ENCODE data around the gene RDH12.
"Not testable (repeated sequence)": the region's sequence is repeated elsewhere in the genome, so short reads cannot be mapped to it uniquely, and the experiment has no call there.

Gene RDH12

GRCh38 chr14:67704484-67705089 lies 2.9 kb downstream of the RDH12 start:
- H3K79me2 ChIP-seq (ENCODE audit: control insufficient read depth, insufficient read depth, low read length) = no peaks in the 10 kb centered on the region
- no peak overlapping the region for H3K18ac ChIP-seq (ENCODE audit: low read length)
- H2BK15ac ChIP-seq (replicated peaks; ENCODE audit: low read depth) = no peak overlapping the region
- no peaks in the 10 kb centered on the region for H3K4me1 ChIP-seq (ENCODE audit: control insufficient read depth, low read depth, low read length)
- no peak overlapping the region for H3K27ac ChIP-seq (ENCODE audit: low read depth, low read length)
- no peak overlapping the region for H3K4me3 ChIP-seq (ENCODE audit: low read length)
- DNase-seq = peak; percentile 77
- WGBS (ENCODE audit: extremely low coverage, insufficient coverage, low lambda C conversion rate) = no CpG with 5 or more reads among the region's 3 CpGs
- no peak overlapping the region for H2BK5ac ChIP-seq (ENCODE audit: low read length)
- H3K9ac ChIP-seq (ENCODE audit: low read length) = no peak overlapping the region
- no peak overlapping the region for H3K56ac ChIP-seq (ENCODE audit: low read length)
- no peak overlapping the region for H2AK5ac ChIP-seq (ENCODE audit: low read length)
- H3K4ac ChIP-seq (ENCODE audit: low read depth, low read length) = no peak overlapping the region
- H3K36me3 ChIP-seq (ENCODE audit: control insufficient read depth, insufficient read depth, low read length) = no peaks in the 10 kb centered on the region
- no peak overlapping the region for H2BK120ac ChIP-seq (ENCODE audit: low read depth, low read length)
- no peak overlapping the region for H4K8ac ChIP-seq (ENCODE audit: low read depth, low read length)
- no peak overlapping the region for H4K5ac ChIP-seq (ENCODE audit: low read length)
- no peak overlapping the region for H3K4me2 ChIP-seq (ENCODE audit: low read length)
- no peak overlapping the region for H3K23ac ChIP-seq (ENCODE audit: low read length)
- H3K79me1 ChIP-seq (ENCODE audit: low read length) = no peaks in the 10 kb centered on the region
- no peaks in the 10 kb centered on the region for H3K27me3 ChIP-seq (ENCODE audit: insufficient read depth, low read length, poor library complexity)

GRCh38 chr14:67705211-67705610 lies 3.5 kb downstream of the RDH12 start:
- Histone ChIP-seq H3K4me1 (ENCODE audit: control insufficient read depth, low read depth, low read length) (no peaks in the 10 kb centered on the region), H3K18ac (ENCODE audit: low read length) (no peak overlapping the region), H2BK15ac (replicated peaks; ENCODE audit: low read depth) (no peak overlapping the region), H3K4me2 (ENCODE audit: low read length) (no peak overlapping the region), H4K5ac (ENCODE audit: low read length) (no peak overlapping the region), H3K27ac (ENCODE audit: low read depth, low read length) (no peak overlapping the region), H2BK120ac (ENCODE audit: low read depth, low read length) (no peak overlapping the region), H3K23ac (ENCODE audit: low read length) (no peak overlapping the region), H3K56ac (ENCODE audit: low read length) (no peak overlapping the region), H3K79me2 (ENCODE audit: control insufficient read depth, insufficient read depth, low read length) (no peaks in the 10 kb centered on the region), H4K8ac (ENCODE audit: low read depth, low read length) (no peak overlapping the region), H3K79me1 (ENCODE audit: low read length) (no peaks in the 10 kb centered on the region), H2AK5ac (ENCODE audit: low read length) (no peak overlapping the region), H3K9ac (ENCODE audit: low read length) (no peak overlapping the region), H3K27me3 (ENCODE audit: insufficient read depth, low read length, poor library complexity) (no peaks in the 10 kb centered on the region), H3K4me3 (ENCODE audit: low read length) (no peak overlapping the region), H3K36me3 (ENCODE audit: control insufficient read depth, insufficient read depth, low read length) (no peaks in the 10 kb centered on the region), H2BK5ac (ENCODE audit: low read length) (no peak overlapping the region), H3K4ac (ENCODE audit: low read depth, low read length) (no peak overlapping the region)
- no peak for DNase-seq
- WGBS (ENCODE audit: extremely low coverage, insufficient coverage, low lambda C conversion rate) = no CpG with 5 or more reads among the region's 3 CpGs

DNA sequence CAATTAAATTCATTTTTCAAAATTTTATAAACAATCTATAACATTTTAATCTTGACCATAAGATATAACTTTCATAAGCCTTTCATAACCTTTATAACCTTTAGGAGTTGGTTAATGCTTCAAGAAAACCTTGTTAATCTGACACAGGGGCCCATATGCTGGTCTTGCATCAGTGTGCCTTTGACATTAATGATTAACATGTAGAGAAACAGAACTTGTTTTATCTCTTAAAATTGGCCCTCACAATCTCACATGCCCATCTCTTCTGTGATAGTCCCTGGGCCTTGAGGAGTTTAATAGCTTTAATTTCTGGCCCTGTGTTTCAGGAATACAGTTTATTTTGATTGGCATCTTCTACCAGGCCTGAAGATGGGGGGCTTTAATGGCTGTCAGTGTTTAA lies 7.7 kb downstream of the RDH12 start:
- not testable (repeated sequence) for H3K27ac ChIP-seq (ENCODE audit: low read depth, low read length); H3K56ac ChIP-seq (ENCODE audit: low read length); H3K4me1 ChIP-seq (ENCODE audit: control insufficient read depth, low read depth, low read length); H3K18ac ChIP-seq (ENCODE audit: low read length); H3K79me2 ChIP-seq (ENCODE audit: control insufficient read depth, insufficient read depth, low read length); H3K4ac ChIP-seq (ENCODE audit: low read depth, low read length); H3K4me2 ChIP-seq (ENCODE audit: low read length); H4K5ac ChIP-seq (ENCODE audit: low read length); H2AK5ac ChIP-seq (ENCODE audit: low read length); H2BK5ac ChIP-seq (ENCODE audit: low read length); H2BK120ac ChIP-seq (ENCODE audit: low read depth, low read length); H4K8ac ChIP-seq (ENCODE audit: low read depth, low read length); H3K9ac ChIP-seq (ENCODE audit: low read length); H3K23ac ChIP-seq (ENCODE audit: low read length); H3K36me3 ChIP-seq (ENCODE audit: control insufficient read depth, insufficient read depth, low read length); DNase-seq; H3K27me3 ChIP-seq (ENCODE audit: insufficient read depth, low read length, poor library complexity); H3K79me1 ChIP-seq (ENCODE audit: low read length); H2BK15ac ChIP-seq (replicated peaks; ENCODE audit: low read depth); H3K4me3 ChIP-seq (ENCODE audit: low read length)

- not testable (repeated sequence) for DNase-seq; H4K8ac ChIP-seq (ENCODE audit: low read depth, low read length)
- no CpG with 5 or more reads among the region's 1 CpG for WGBS (ENCODE audit: extremely low coverage, insufficient coverage, low lambda C conversion rate)
Observed at GRCh38 chr14:67709796-67710195, 8.1 kb downstream of the RDH12 start.

GRCh38 chr14:67710209-67710608 lies 8.5 kb downstream of the RDH12 start:
- no peak overlapping the region for H4K5ac ChIP-seq (ENCODE audit: low read length)
- no peak overlapping the region for H2AK5ac ChIP-seq (ENCODE audit: low read length)
- peak; percentile 72 for DNase-seq
- H3K4me3 ChIP-seq (ENCODE audit: low read length) = no peak overlapping the region
- WGBS (ENCODE audit: extremely low coverage, insufficient coverage, low lambda C conversion rate) = no CpG with 5 or more reads among the region's 2 CpGs
- H2BK120ac ChIP-seq (ENCODE audit: low read depth, low read length) = no peak overlapping the region
- no peak overlapping the region for H2BK5ac ChIP-seq (ENCODE audit: low read length)
- H3K79me1 ChIP-seq (ENCODE audit: low read length) = no peaks in the 10 kb centered on the region
- H3K27ac ChIP-seq (ENCODE audit: low read depth, low read length) = no peak overlapping the region
- no peaks in the 10 kb centered on the region for H3K36me3 ChIP-seq (ENCODE audit: control insufficient read depth, insufficient read depth, low read length)
- H3K4me1 ChIP-seq (ENCODE audit: control insufficient read depth, low read depth, low read length) = no peaks in the 10 kb centered on the region
- no peaks in the 10 kb centered on the region for H3K27me3 ChIP-seq (ENCODE audit: insufficient read depth, low read length, poor library complexity)
- H3K9ac ChIP-seq (ENCODE audit: low read length) = no peak overlapping the region
- H2BK15ac ChIP-seq (replicated peaks; ENCODE audit: low read depth) = no peak overlapping the region
- H3K23ac ChIP-seq (ENCODE audit: low read length) = no peak overlapping the region
- H3K4ac ChIP-seq (ENCODE audit: low read depth, low read length) = no peak overlapping the region
- H4K8ac ChIP-seq (ENCODE audit: low read depth, low read length) = no peak overlapping the region
- H3K18ac ChIP-seq (ENCODE audit: low read length) = no peak overlapping the region
- H3K4me2 ChIP-seq (ENCODE audit: low read length) = no peak overlapping the region
- no peak overlapping the region for H3K56ac ChIP-seq (ENCODE audit: low read length)
- H3K79me2 ChIP-seq (ENCODE audit: control insufficient read depth, insufficient read depth, low read length) = no peaks in the 10 kb centered on the region

More at GRCh38 chr14:67709796-67710195, 8.1 kb downstream of the RDH12 start:
- not testable (repeated sequence) for H3K36me3 ChIP-seq (ENCODE audit: control insufficient read depth, insufficient read depth, low read length); H3K4ac ChIP-seq (ENCODE audit: low read depth, low read length); H3K4me1 ChIP-seq (ENCODE audit: control insufficient read depth, low read depth, low read length); H3K79me1 ChIP-seq (ENCODE audit: low read length); H2AK5ac ChIP-seq (ENCODE audit: low read length); H3K23ac ChIP-seq (ENCODE audit: low read length); H3K18ac ChIP-seq (ENCODE audit: low read length); H2BK5ac ChIP-seq (ENCODE audit: low read length); H4K5ac ChIP-seq (ENCODE audit: low read length); H2BK15ac ChIP-seq (replicated peaks; ENCODE audit: low read depth); H3K27ac ChIP-seq (ENCODE audit: low read depth, low read length); H3K56ac ChIP-seq (ENCODE audit: low read length); H3K79me2 ChIP-seq (ENCODE audit: control insufficient read depth, insufficient read depth, low read length); H3K4me3 ChIP-seq (ENCODE audit: low read length); H3K27me3 ChIP-seq (ENCODE audit: insufficient read depth, low read length, poor library complexity); H2BK120ac ChIP-seq (ENCODE audit: low read depth, low read length); H3K9ac ChIP-seq (ENCODE audit: low read length); H3K4me2 ChIP-seq (ENCODE audit: low read length)

- H3K18ac ChIP-seq (ENCODE audit: low read length) = no peak overlapping the region
- no peaks in the 10 kb centered on the region for H3K27me3 ChIP-seq (ENCODE audit: insufficient read depth, low read length, poor library complexity)
- H4K8ac ChIP-seq (ENCODE audit: low read depth, low read length) = no peak overlapping the region
- no peak overlapping the region for H4K5ac ChIP-seq (ENCODE audit: low read length)
- H3K4me3 ChIP-seq (ENCODE audit: low read length) = no peak overlapping the region
- no peak overlapping the region for H2BK120ac ChIP-seq (ENCODE audit: low read depth, low read length)
- H2AK5ac ChIP-seq (ENCODE audit: low read length) = no peak overlapping the region
- 100% methylated on average over 1 of the region's 1 CpG for WGBS (ENCODE audit: extremely low coverage, insufficient coverage, low lambda C conversion rate)
- no peak overlapping the region for H3K23ac ChIP-seq (ENCODE audit: low read length)
- H2BK15ac ChIP-seq (replicated peaks; ENCODE audit: low read depth) = no peak overlapping the region
- no peak overlapping the region for H2BK5ac ChIP-seq (ENCODE audit: low read length)
- no peak overlapping the region for H3K9ac ChIP-seq (ENCODE audit: low read length)
- no peak overlapping the region for H3K4ac ChIP-seq (ENCODE audit: low read depth, low read length)
- H3K4me2 ChIP-seq (ENCODE audit: low read length) = no peak overlapping the region
- no peak for DNase-seq
- no peak overlapping the region for H3K56ac ChIP-seq (ENCODE audit: low read length)
- H3K79me1 ChIP-seq (ENCODE audit: low read length) = no peaks in the 10 kb centered on the region
- no peaks in the 10 kb centered on the region for H3K79me2 ChIP-seq (ENCODE audit: control insufficient read depth, insufficient read depth, low read length)
- H3K36me3 ChIP-seq (ENCODE audit: control insufficient read depth, insufficient read depth, low read length) = no peaks in the 10 kb centered on the region
- no peaks in the 10 kb centered on the region for H3K4me1 ChIP-seq (ENCODE audit: control insufficient read depth, low read depth, low read length)
- no peak overlapping the region for H3K27ac ChIP-seq (ENCODE audit: low read depth, low read length)
Observed at GRCh38 chr14:67717048-67717447, 15.4 kb downstream of the RDH12 start.
